ENCODE measurements around the gene TBCK.
"Not testable (repeated sequence)": the region's sequence is repeated elsewhere in the genome, so short reads cannot be mapped to it uniquely, and the experiment has no call there.

Gene TBCK

GRCh38 chr4:106208481-106209460, 107.2 kb downstream of the TBCK start:
- no peak for DNase-seq

- no peak for DNase-seq
Observed at GRCh38 chr4:106201373-106201772, 114.6 kb downstream of the TBCK start.

GRCh38 chr4:106195435-106195950, 120.5 kb downstream of the TBCK start:
- no peak for DNase-seq

GRCh38 chr4:106194801-106195200, 121.2 kb downstream of the TBCK start:
- no peak for DNase-seq

GRCh38 chr4:106192131-106192530, 123.9 kb downstream of the TBCK start:
- no peak for DNase-seq

GRCh38 chr4:106186201-106186600, 129.8 kb downstream of the TBCK start:
- no peak for DNase-seq

GRCh38 chr4:106183551-106183950, 132.5 kb downstream of the TBCK start:
- DNase-seq = no peak

- DNase-seq = no peak
Observed at GRCh38 chr4:106172861-106173260, 143.1 kb downstream of the TBCK start.

GRCh38 chr4:106165351-106166010, 150.5 kb downstream of the TBCK start:
- no peak for DNase-seq

- no peak for DNase-seq
Observed at GRCh38 chr4:106162278-106162677, 153.7 kb downstream of the TBCK start.

- DNase-seq = no peak
Observed at GRCh38 chr4:106160560-106160959, 155.4 kb downstream of the TBCK start.

- no peak for DNase-seq
Observed at GRCh38 chr4:106149911-106150310, 166.1 kb downstream of the TBCK start.

GRCh38 chr4:106149026-106149425, 167.0 kb downstream of the TBCK start:
- DNase-seq = no peak

- DNase-seq = no peak
Observed at GRCh38 chr4:106142616-106143127, 173.3 kb downstream of the TBCK start.

- DNase-seq = no peak
Observed at GRCh38 chr4:106140601-106141000, 175.4 kb downstream of the TBCK start.

- DNase-seq = no peak
Observed at GRCh38 chr4:106136777-106137331, 179.2 kb downstream of the TBCK start.

- no peak for DNase-seq
Observed at GRCh38 chr4:106132045-106132444, 184.0 kb downstream of the TBCK start.

- no peak for DNase-seq
Observed at GRCh38 chr4:106126062-106126461, 189.9 kb downstream of the TBCK start.

- DNase-seq = not testable (repeated sequence)
Observed at GRCh38 chr4:106119949-106120555, 196.0 kb downstream of the TBCK start.

GRCh38 chr4:106116025-106116424, 200.0 kb downstream of the TBCK start:
- DNase-seq = no peak

GRCh38 chr4:106114270-106114669, 201.7 kb downstream of the TBCK start:
- no peak for DNase-seq

- DNase-seq = not testable (repeated sequence)
Observed at GRCh38 chr4:106111778-106112469, 204.1 kb downstream of the TBCK start.
